Body of pancreas (tissue), 4 donors: ENCODE data around the gene ZBTB20. TPM values are rescaled to one million over a fixed set of nuclear protein-coding genes. Genes with fewer than 3 reads are reported as not detected.

Experiments
- ATAC-seq: fragments of 150-250 bp; one replicate; pipeline ENCODE4 v1.9.1; 2016
- DNase-seq, 4 donors: peaks; one replicate each; pipeline ENCODE4 v3.0.0-alpha.2; 2019
- H3K27ac ChIP-seq, 4 donors: fragments of 200-600 bp; sonication (generic); 1 replicate in 3 of 4; 2 replicates in 1 of 4; pipeline versions ENCODE4 v1.5.1 to v1.6.1; 2016 to 2019; ENCODE audit warnings: mild to moderate bottlenecking in 1 of 4, mixed read lengths in 1 of 4, moderate library complexity in 1 of 4
- H3K27me3 ChIP-seq, 2 donors: fragments of 200-600 bp; sonication (generic); one replicate each; pipeline ENCODE4 v1.6.0; 2016; ENCODE audit warnings: mild to moderate bottlenecking in 1 of 2
- H3K36me3 ChIP-seq, 2 donors: fragments of 200-600 bp; sonication (generic); replicated peaks in 1 of 2; 2 replicates each; pipeline ENCODE4 v1.5.1; 2016; ENCODE audit warnings: low read depth in 2 of 2; ENCODE audit not compliant: insufficient read depth in 1 of 2
- H3K4me1 ChIP-seq: fragments of 200-600 bp; sonication (generic); one replicate; pipeline ENCODE4 v1.6.0; 2016
- H3K4me3 ChIP-seq, 2 donors: fragments of 200-600 bp; sonication (generic); 1 replicate in 1 of 2; 2 replicates in 1 of 2; pipeline ENCODE4 v1.5.1; 2016 to 2019
- H3K9me3 ChIP-seq, 3 donors: fragments of 200-600 bp; sonication (generic); 1 replicate in 2 of 3; 2 replicates in 1 of 3; pipeline ENCODE4 v1.5.1; 2016
- CTCF ChIP-seq, 7 experiments: fragments of 450-650 bp in 4 of 7; fragments of 200-600 bp in 3 of 7; sonication (generic) in 3 of 7; IDR thresholded peaks; one replicate each; pipeline ENCODE4 v1.5.1; 2016 to 2019; ENCODE audit warnings: antibody characterized with exemption in 7 of 7
- POLR2A ChIP-seq, 3 donors: fragments of 450-650 bp; IDR thresholded peaks; one replicate each; pipeline ENCODE4 v1.6.1; 2016; ENCODE audit warnings: antibody characterized with exemption in 3 of 3, mild to moderate bottlenecking in 2 of 3
- WGBS, 2 donors: methylation state at CpG; one replicate each; pipeline ENCODE4 v1.1.5; 2017; 5-methylcytosine and 5-hydroxymethylcytosine counted together
- intact Hi-C: fragments of 100-400 bp; cut with DNase I; formaldehyde crosslinking; loops from one replicate; pipeline ENCODE4 v1.15.1; 2023
- microRNA counts, 2 donors: library from miRNA; unstranded; fragments of <30 nt; microRNA quantifications; one replicate each; lab custom pipeline; 2017
- microRNA-seq, 2 donors: library from miRNA; unstranded; fragments of <30 nt; microRNA quantifications; one replicate each; pipeline ENCODE4, GENCODE V29; 2016; ENCODE audit warnings: borderline number of aligned reads in 2 of 2, borderline replicate concordance in 2 of 2
- small RNA-seq: library from RNA; depleted of rRNA; stranded (forward); fragments of <200 nt; gene quantifications from one replicate; pipeline ENCODE3, GENCODE V24; 2016
- total RNA-seq, 2 donors: library from RNA; depleted of rRNA; stranded (reverse); fragments of >200 nt; gene quantifications; one replicate each; pipeline ENCODE4 v1.1.0, GENCODE V29; 2016

The ZBTB20 gene
- total RNA-seq, 2 donors from 2014 or later = 48.3 to 77.1 TPM

- WGBS, 2 donors = 44 to 53% methylated on average over 19 to 23 of the region's 23 CpGs
- no peaks in the 10 kb centered on the region for H3K27me3 ChIP-seq
- H3K9me3 ChIP-seq = no peaks in the 10 kb centered on the region
- H3K4me3 ChIP-seq = no peak overlapping the region
- intact Hi-C loops = no loop called here
- ATAC-seq (peak; percentile 21), DNase-seq (peak; percentile 31 to 57 (median 52))
- no peak overlapping the region for H3K27ac ChIP-seq
- peak; percentile 27 to 77 (median 61) for TF ChIP-seq CTCF (IDR thresholded peaks at IDR 0.05)
- no peak for TF ChIP-seq POLR2A (IDR thresholded peaks at IDR 0.05)
- H3K4me1 ChIP-seq = no peaks in the 10 kb centered on the region
- H3K36me3 ChIP-seq = no peaks in the 10 kb centered on the region
These were observed 855.9 kb downstream of the ZBTB20 start for GRCh38 chr3:114290911-114291901.

DNA sequence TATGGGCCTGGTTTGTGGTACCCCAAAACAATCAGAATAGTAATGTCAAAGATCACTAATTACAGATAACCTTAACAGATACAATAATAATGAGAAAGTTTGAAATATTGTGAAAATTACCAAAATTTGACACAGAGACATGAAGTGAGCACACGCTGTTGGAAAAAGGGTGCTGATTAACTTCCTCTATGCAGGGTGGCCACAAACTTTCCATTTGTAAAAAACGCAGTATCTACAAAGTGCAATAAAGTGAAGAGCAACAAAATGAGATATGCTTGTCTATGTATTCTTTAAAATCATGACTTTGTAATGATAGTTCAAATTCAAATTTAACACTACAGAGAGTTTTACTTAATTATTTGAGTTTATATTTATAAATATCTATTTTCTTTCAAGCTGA is 860.8 kb downstream of the ZBTB20 start:
- 78 to 81% methylated on average over 2 of the region's 2 CpGs for WGBS, 2 donors
- Histone ChIP-seq H3K4me1 (no peaks in the 10 kb centered on the region), H3K27ac (no peak overlapping the region), H3K4me3 (no peak overlapping the region), H3K9me3 (no peaks in the 10 kb centered on the region), H3K36me3 (no peaks in the 10 kb centered on the region), H3K27me3 (no peaks in the 10 kb centered on the region)
- no peak for TF ChIP-seq POLR2A (IDR thresholded peaks at IDR 0.05)
- TF ChIP-seq CTCF (IDR thresholded peaks at IDR 0.05) = no peak
- DNase-seq (no peak), ATAC-seq (no peak)
- intact Hi-C loops = no loop called here

DNA sequence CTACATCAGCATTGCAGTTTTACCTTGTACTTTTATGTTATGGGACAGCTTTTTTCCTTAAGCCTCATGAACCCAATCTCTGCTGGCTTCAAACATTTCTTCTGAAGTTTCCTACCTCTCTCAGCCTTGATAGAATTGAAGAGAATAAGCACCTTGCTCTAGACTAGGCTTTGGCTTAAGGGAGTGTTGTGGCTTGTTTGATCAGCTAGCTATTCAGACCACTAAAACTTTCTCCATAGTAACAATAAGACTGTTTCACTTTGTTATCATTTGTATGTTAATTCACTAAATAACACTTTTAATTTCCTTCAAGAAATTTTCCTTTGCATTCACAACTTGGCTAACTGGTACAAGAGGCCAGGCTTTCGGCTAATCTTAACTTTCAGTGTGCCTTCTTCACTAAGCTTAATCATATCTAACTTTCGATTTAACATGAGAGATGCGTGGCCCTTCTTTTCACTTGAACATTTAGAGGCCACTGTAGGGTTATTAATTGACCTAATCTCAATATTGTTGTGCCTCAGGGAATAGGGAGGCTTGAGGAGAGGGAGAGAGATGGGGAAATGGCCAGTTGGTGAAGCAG is 861.3 kb downstream of the ZBTB20 start:
- Histone ChIP-seq H3K27ac (no peak overlapping the region), H3K36me3 (no peaks in the 10 kb centered on the region), H3K4me3 (no peak overlapping the region), H3K27me3 (no peaks in the 10 kb centered on the region), H3K9me3 (no peaks in the 10 kb centered on the region), H3K4me1 (no peaks in the 10 kb centered on the region)
- intact Hi-C loops = no loop called here
- DNase-seq (no peak), ATAC-seq (no peak)
- WGBS, 2 donors = 84 to 88% methylated on average over 3 of the region's 3 CpGs
- TF ChIP-seq POLR2A (IDR thresholded peaks at IDR 0.05) = no peak
- TF ChIP-seq CTCF (IDR thresholded peaks at IDR 0.05) = no peak

DNA sequence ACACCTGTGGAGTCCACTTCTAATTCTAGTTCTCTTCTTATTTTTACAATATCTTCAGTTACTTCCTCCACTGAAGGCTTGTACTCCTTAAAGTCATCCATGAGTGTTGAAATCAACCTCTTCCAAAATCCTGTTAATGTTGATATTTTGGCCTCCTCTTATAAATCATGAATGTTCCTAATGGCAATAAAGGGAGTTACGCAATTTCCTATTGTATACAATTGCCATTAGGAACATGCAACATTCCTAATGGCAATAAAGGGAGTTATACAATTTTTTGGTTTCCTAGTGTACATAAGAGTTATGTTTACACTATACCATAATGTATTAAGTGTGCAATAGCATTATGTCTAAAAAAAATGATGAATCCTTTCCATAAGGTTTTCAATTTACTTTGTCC is 862.4 kb downstream of the ZBTB20 start:
- no peak overlapping the region for H3K27ac ChIP-seq
- no peaks in the 10 kb centered on the region for H3K36me3 ChIP-seq
- intact Hi-C loops = no loop called here
- TF ChIP-seq POLR2A (IDR thresholded peaks at IDR 0.05) = no peak
- TF ChIP-seq CTCF (IDR thresholded peaks at IDR 0.05) = no peak
- WGBS, 2 donors = 91 to 94% methylated on average over 1 of the region's 1 CpG
- DNase-seq = no peak
- no peaks in the 10 kb centered on the region for H3K4me1 ChIP-seq
- H3K9me3 ChIP-seq = no peaks in the 10 kb centered on the region
- no peak overlapping the region for H3K4me3 ChIP-seq
- H3K27me3 ChIP-seq = no peaks in the 10 kb centered on the region
- no peak for ATAC-seq

MicroRNAs encoded within 50 kb of the gene (microRNA counts, 767-probe panel; counts per million panel counts)
- microRNA hsa-miR-568 (lab: Ali Mortazavi, UCI) = 0 to 736 counts per million in 2 donors

Small RNA genes lying within 50 kb of the gene (microRNA-seq; reads per million reads assigned to microRNA genes)
- gene MIR4796 = 3.7 to 4.0 reads per million in 2 donors

Small RNA genes lying within 50 kb of the gene (small RNA-seq; reads per million reads assigned to genes)
- gene MIR4796 = not detected
